Measurements from ENCODE around the gene TMEM132D. TPM values are rescaled to one million over a fixed set of nuclear protein-coding genes. Genes with fewer than 3 reads are reported as not detected.
"Not testable (repeated sequence)": the region's sequence is repeated elsewhere in the genome, so short reads cannot be mapped to it uniquely, and the experiment has no call there.

The TMEM132D gene
- total RNA-seq, 2 experiments from 2014 or later: not detected

DNA sequence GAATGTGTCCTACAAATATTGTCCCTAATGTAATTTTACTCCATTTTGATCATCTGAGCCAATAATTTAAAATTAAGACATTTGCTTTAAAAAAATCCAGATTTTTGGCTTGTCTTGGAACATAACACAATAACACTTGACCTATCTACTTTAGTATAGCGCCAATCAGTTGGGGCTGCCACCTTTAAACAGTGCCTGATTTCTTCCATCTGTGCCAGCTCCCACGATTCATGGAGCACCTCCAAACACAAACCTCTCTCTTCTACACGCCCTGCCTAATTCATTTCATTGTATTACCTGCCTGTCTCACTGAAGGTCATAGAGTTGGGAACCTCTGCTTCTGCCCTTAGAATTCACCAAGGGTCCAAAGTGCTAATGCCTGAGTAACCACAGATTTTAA lies 352.4 kb downstream of the TMEM132D start:
- Histone ChIP-seq H4K20me1 (ENCODE audit: insufficient read depth, low read length) (no peaks in the 10 kb centered on the region), H3K36me3 (ENCODE audit: insufficient read depth, low read length) (no peaks in the 10 kb centered on the region), H3K79me2 (ENCODE audit: insufficient read depth, low read depth, low read length) (no peaks in the 10 kb centered on the region), H3K4me3 (ENCODE audit: low read depth, low read length, poor library complexity, severe bottlenecking) (no peak overlapping the region), H3K9me2 (ENCODE audit: insufficient read depth, low read length) (no peaks in the 10 kb centered on the region), H3K4me1 (ENCODE audit: insufficient read depth, low read length, poor library complexity, severe bottlenecking) (no peaks in the 10 kb centered on the region), H3K27ac (ENCODE audit: low read depth, low read length, poor library complexity, severe bottlenecking) (no peak overlapping the region), H2AFZ (ENCODE audit: low read length) (no peak overlapping the region), H3K9me3 (ENCODE audit: low read length) (no peaks in the 10 kb centered on the region), H3K4me2 (ENCODE audit: low read length) (no peak overlapping the region)
- POLR2A ChIA-PET: no interaction called here
- no TSS peak for BruUV-seq (replicated peaks)
- TF ChIP-seq EZH2phosphoT487 (IDR thresholded peaks at IDR 0.05; ENCODE audit: borderline replicate concordance, low read depth, low read length): no peak
- TF ChIP-seq, protein P1, sequence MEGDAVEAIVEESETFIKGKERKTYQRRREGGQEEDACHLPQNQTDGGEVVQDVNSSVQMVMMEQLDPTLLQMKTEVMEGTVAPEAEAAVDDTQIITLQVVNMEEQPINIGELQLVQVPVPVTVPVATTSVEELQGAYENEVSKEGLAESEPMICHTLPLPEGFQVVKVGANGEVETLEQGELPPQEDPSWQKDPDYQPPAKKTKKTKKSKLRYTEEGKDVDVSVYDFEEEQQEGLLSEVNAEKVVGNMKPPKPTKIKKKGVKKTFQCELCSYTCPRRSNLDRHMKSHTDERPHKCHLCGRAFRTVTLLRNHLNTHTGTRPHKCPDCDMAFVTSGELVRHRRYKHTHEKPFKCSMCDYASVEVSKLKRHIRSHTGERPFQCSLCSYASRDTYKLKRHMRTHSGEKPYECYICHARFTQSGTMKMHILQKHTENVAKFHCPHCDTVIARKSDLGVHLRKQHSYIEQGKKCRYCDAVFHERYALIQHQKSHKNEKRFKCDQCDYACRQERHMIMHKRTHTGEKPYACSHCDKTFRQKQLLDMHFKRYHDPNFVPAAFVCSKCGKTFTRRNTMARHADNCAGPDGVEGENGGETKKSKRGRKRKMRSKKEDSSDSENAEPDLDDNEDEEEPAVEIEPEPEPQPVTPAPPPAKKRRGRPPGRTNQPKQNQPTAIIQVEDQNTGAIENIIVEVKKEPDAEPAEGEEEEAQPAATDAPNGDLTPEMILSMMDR (conservative IDR thresholded peaks at IDR 0.05; ENCODE audit: low read length): no peak
- CTCF ChIA-PET (ENCODE audit: unreplicated experiment): no interaction called here
- no peak for DNase-seq (ENCODE audit: low spot score)
- intact Hi-C loops (cut with micrococcal nuclease; ENCODE audit: unreplicated experiment): no loop called here

DNA sequence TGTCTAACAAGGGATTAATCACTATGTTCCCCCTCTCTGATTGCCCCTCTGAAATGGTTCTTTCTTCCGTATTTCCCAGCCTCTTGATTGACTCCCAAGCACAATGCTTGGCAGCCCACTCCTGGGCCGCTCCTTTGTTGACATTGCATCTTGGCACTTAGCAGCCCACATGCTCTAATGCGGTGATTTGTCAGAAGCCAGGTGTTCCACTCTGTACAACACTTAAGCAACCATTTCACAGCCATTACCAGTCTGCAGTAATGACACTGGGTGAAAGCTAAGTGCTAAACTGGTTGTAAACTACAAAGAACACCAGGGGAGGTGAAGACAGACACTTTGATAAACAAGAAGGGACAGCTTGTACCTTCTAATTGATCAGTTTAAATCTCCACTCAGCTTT lies 353.5 kb downstream of the TMEM132D start:
- no peaks in the 10 kb centered on the region for H3K79me2 ChIP-seq (ENCODE audit: insufficient read depth, low read depth, low read length)
- no peak overlapping the region for H3K4me2 ChIP-seq (ENCODE audit: low read length)
- ChIA-PET POLR2A (interaction anchor here (0.7 kb wide), 1 partner anchor 10 kb away, joined by 3 read pairs; no protein-coding TSS in a partner anchor), CTCF (ENCODE audit: unreplicated experiment) (no interaction called here)
- BruUV-seq (replicated peaks): no TSS peak
- no peaks in the 10 kb centered on the region for H3K36me3 ChIP-seq (ENCODE audit: insufficient read depth, low read length)
- no peak overlapping the region for H3K4me3 ChIP-seq (ENCODE audit: low read depth, low read length, poor library complexity, severe bottlenecking)
- TF ChIP-seq EZH2phosphoT487 (IDR thresholded peaks at IDR 0.05; ENCODE audit: borderline replicate concordance, low read depth, low read length): no peak
- TF ChIP-seq, protein P1 (conservative IDR thresholded peaks at IDR 0.05; ENCODE audit: low read length): no peak
- H3K4me1 ChIP-seq (ENCODE audit: insufficient read depth, low read length, poor library complexity, severe bottlenecking): no peaks in the 10 kb centered on the region
- H3K27ac ChIP-seq (ENCODE audit: low read depth, low read length, poor library complexity, severe bottlenecking): no peak overlapping the region
- intact Hi-C loops (cut with micrococcal nuclease; ENCODE audit: unreplicated experiment): no loop called here
- no peaks in the 10 kb centered on the region for H3K9me2 ChIP-seq (ENCODE audit: insufficient read depth, low read length)
- H2AFZ ChIP-seq (ENCODE audit: low read length): no peak overlapping the region
- no peak for DNase-seq (ENCODE audit: low spot score)
- no peaks in the 10 kb centered on the region for H4K20me1 ChIP-seq (ENCODE audit: insufficient read depth, low read length)
- no peaks in the 10 kb centered on the region for H3K9me3 ChIP-seq (ENCODE audit: low read length)

DNA sequence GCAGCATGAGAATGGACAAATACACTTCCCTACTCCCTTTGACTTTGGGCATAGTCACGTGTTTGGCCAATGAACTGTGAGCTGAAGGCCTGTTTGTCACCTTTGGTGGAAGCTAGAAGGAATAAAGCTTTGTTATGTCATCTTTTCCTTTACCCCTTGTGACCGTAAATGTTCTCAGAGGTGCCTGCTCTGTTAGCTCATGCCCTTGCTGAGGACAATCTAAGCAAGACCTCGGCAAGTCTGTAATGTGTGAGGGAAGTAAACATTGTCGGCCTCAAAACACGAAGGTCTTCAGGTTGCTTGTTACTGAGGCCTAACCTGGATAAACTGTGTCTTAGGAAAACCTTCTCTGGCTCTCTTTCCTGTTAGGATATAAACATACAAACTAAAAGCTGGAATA lies 354.2 kb downstream of the TMEM132D start:
- H3K79me2 ChIP-seq (ENCODE audit: insufficient read depth, low read depth, low read length): no peaks in the 10 kb centered on the region
- H3K9me2 ChIP-seq (ENCODE audit: insufficient read depth, low read length): no peaks in the 10 kb centered on the region
- POLR2A ChIA-PET: interaction anchor here (0.7 kb wide), 1 partner anchor 1338 kb away, joined by 4 read pairs; no protein-coding TSS in a partner anchor
- no peaks in the 10 kb centered on the region for H3K9me3 ChIP-seq (ENCODE audit: low read length)
- H2AFZ ChIP-seq (ENCODE audit: low read length): no peak overlapping the region
- no peaks in the 10 kb centered on the region for H4K20me1 ChIP-seq (ENCODE audit: insufficient read depth, low read length)
- CTCF ChIA-PET (ENCODE audit: unreplicated experiment): no interaction called here
- no peak overlapping the region for H3K4me3 ChIP-seq (ENCODE audit: low read depth, low read length, poor library complexity, severe bottlenecking)
- no peaks in the 10 kb centered on the region for H3K36me3 ChIP-seq (ENCODE audit: insufficient read depth, low read length)
- H3K4me2 ChIP-seq (ENCODE audit: low read length): no peak overlapping the region
- H3K4me1 ChIP-seq (ENCODE audit: insufficient read depth, low read length, poor library complexity, severe bottlenecking): no peaks in the 10 kb centered on the region
- no peak overlapping the region for H3K27ac ChIP-seq (ENCODE audit: low read depth, low read length, poor library complexity, severe bottlenecking)
- TF ChIP-seq, protein P1 (conservative IDR thresholded peaks at IDR 0.05; ENCODE audit: low read length): no peak
- no peak for TF ChIP-seq EZH2phosphoT487 (IDR thresholded peaks at IDR 0.05; ENCODE audit: borderline replicate concordance, low read depth, low read length)
- intact Hi-C loops (cut with micrococcal nuclease; ENCODE audit: unreplicated experiment): no loop called here
- DNase-seq (ENCODE audit: low spot score): no peak
- BruUV-seq (replicated peaks): no TSS peak

DNA sequence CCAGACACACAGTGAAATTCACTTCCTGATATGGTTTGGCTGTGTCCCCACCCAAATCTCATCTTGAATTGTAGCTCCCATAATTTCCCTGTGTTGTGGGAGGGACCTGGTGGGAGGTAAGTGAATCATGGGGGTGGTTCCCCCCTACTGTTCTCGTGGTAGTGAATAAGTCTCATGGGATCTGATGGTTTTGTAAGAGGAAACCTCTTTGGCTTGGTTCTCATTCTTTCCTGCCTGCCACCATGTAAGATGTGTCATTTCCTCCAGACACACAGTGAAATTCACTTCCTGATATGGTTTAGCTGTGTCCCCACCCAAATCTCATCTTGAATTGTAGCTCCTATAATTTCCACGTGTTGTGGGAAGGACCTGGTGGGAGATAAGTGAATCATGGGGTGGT lies 354.8 kb downstream of the TMEM132D start:
- BruUV-seq (replicated peaks); H3K27ac ChIP-seq (ENCODE audit: low read depth, low read length, poor library complexity, severe bottlenecking); POLR2A ChIA-PET; CTCF ChIA-PET (ENCODE audit: unreplicated experiment); H3K4me1 ChIP-seq (ENCODE audit: insufficient read depth, low read length, poor library complexity, severe bottlenecking); H3K9me3 ChIP-seq (ENCODE audit: low read length); H2AFZ ChIP-seq (ENCODE audit: low read length); DNase-seq (ENCODE audit: low spot score); H3K36me3 ChIP-seq (ENCODE audit: insufficient read depth, low read length); intact Hi-C loops (cut with micrococcal nuclease; ENCODE audit: unreplicated experiment); H4K20me1 ChIP-seq (ENCODE audit: insufficient read depth, low read length); H3K4me3 ChIP-seq (ENCODE audit: low read depth, low read length, poor library complexity, severe bottlenecking); H3K4me2 ChIP-seq (ENCODE audit: low read length); H3K79me2 ChIP-seq (ENCODE audit: insufficient read depth, low read depth, low read length); H3K9me2 ChIP-seq (ENCODE audit: insufficient read depth, low read length): not testable (repeated sequence)

Measured in OCI-LY7 (cell line).